Measurements from ENCODE around the gene WFDC2.

Gene WFDC2

GRCh38 chr20:45462711-45463509, 6.6 kb upstream of the WFDC2 start:
- Histone ChIP-seq H3K14ac (ENCODE audit: low read length) (no peak overlapping the region), H3K4me1 (ENCODE audit: control insufficient read depth in 2 of 2, insufficient read depth in 1 of 2, low read depth in 1 of 2, low read length in 2 of 2) (peaks cover 0 to 2% of the 10 kb centered on the region in 2 donors), H3K79me1 (ENCODE audit: low read depth, low read length) (no peaks in the 10 kb centered on the region), H2BK5ac (ENCODE audit: low read length) (no peak overlapping the region), H2BK15ac (ENCODE audit: low read length) (no peak overlapping the region), H2AFZ (ENCODE audit: low read length) (no peak overlapping the region), H3K4me2 (ENCODE audit: insufficient read depth, low read length, poor library complexity, severe bottlenecking) (no peak overlapping the region), H3K36me3 (replicated peaks in 1 of 2; ENCODE audit: control insufficient read depth in 2 of 2, insufficient read depth in 2 of 2, low read length in 2 of 2) (no peaks in the 10 kb centered on the region), H3K4ac (ENCODE audit: low read length) (no peak overlapping the region), H3K27me3 (ENCODE audit: control insufficient read depth in 3 of 3, insufficient read depth in 3 of 3, low read depth in 1 of 3, low read length in 3 of 3) (peaks cover 0 to 33% (median 0%) of the 10 kb centered on the region in 3 experiments), H3K18ac (ENCODE audit: low read length) (no peak overlapping the region), H4K8ac (ENCODE audit: low read depth, low read length) (no peak overlapping the region), H3K27ac (replicated peaks; ENCODE audit: low read length) (no peak overlapping the region), H3K23ac (ENCODE audit: low read depth, low read length, poor library complexity) (no peak overlapping the region), H2BK12ac (ENCODE audit: low read length) (no peak overlapping the region), H3K4me3 (ENCODE audit: low read length in 2 of 2) (no peak overlapping the region), H4K91ac (ENCODE audit: low read depth, low read length, poor library complexity) (no peak overlapping the region), H3K9ac (ENCODE audit: low read depth, low read length, poor library complexity) (no peak overlapping the region), H3K9me3 (replicated peaks in 1 of 2; ENCODE audit: control insufficient read depth in 2 of 2, insufficient read depth in 1 of 2, low read depth in 1 of 2, low read length in 2 of 2) (no peaks in the 10 kb centered on the region), H2BK120ac (ENCODE audit: low read depth, low read length) (no peak overlapping the region), H2AK5ac (ENCODE audit: low read depth, low read length) (no peak overlapping the region)
- WGBS, 2 donors (ENCODE audit: extremely low coverage in 2 of 2, insufficient read length in 2 of 2, insufficient replicate concordance in 1 of 2): no CpG with 5 or more reads among the region's 6 CpGs
- no peak for DNase-seq (ENCODE audit: low spot score)

DNA sequence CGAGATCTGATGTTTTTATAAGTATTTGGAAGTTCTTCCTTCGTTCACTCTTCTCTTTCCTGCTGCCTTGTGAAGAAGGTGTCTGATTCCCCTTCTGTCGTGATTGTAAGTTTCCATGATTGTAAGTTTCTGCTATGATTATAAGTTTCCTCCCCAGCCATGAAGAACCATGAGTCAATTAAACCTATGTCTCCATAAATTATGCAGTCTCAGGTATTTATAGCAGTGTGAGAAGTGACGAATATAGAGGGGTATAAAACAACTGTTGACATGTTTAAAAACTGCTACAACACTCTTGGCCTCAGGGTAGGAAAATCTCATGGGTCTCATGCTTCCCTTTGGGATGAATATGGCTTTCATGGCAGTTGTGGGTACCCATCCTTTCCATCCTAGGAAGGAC, 5.8 kb upstream of the WFDC2 start:
- Histone ChIP-seq H2BK120ac (ENCODE audit: low read depth, low read length) (no peak overlapping the region), H2AK5ac (ENCODE audit: low read depth, low read length) (no peak overlapping the region), H2BK12ac (ENCODE audit: low read length) (no peak overlapping the region), H4K8ac (ENCODE audit: low read depth, low read length) (no peak overlapping the region), H3K4me2 (ENCODE audit: insufficient read depth, low read length, poor library complexity, severe bottlenecking) (no peak overlapping the region), H3K4me1 (ENCODE audit: control insufficient read depth in 2 of 2, insufficient read depth in 1 of 2, low read depth in 1 of 2, low read length in 2 of 2) (no peaks in the 10 kb centered on the region), H3K36me3 (replicated peaks in 1 of 2; ENCODE audit: control insufficient read depth in 2 of 2, insufficient read depth in 2 of 2, low read length in 2 of 2) (no peaks in the 10 kb centered on the region), H2AFZ (ENCODE audit: low read length) (no peak overlapping the region), H3K4me3 (ENCODE audit: low read length in 2 of 2) (no peak overlapping the region), H3K18ac (ENCODE audit: low read length) (no peak overlapping the region), H3K4ac (ENCODE audit: low read length) (no peak overlapping the region), H3K23ac (ENCODE audit: low read depth, low read length, poor library complexity) (no peak overlapping the region), H3K79me1 (ENCODE audit: low read depth, low read length) (no peaks in the 10 kb centered on the region), H2BK15ac (ENCODE audit: low read length) (no peak overlapping the region), H3K27me3 (ENCODE audit: control insufficient read depth in 3 of 3, insufficient read depth in 3 of 3, low read depth in 1 of 3, low read length in 3 of 3) (peaks cover 0 to 35% (median 0%) of the 10 kb centered on the region in 3 experiments), H3K27ac (replicated peaks; ENCODE audit: low read length) (no peak overlapping the region), H3K9me3 (replicated peaks in 1 of 2; ENCODE audit: control insufficient read depth in 2 of 2, insufficient read depth in 1 of 2, low read depth in 1 of 2, low read length in 2 of 2) (no peaks in the 10 kb centered on the region), H3K14ac (ENCODE audit: low read length) (no peak overlapping the region), H3K9ac (ENCODE audit: low read depth, low read length, poor library complexity) (no peak overlapping the region), H4K91ac (ENCODE audit: low read depth, low read length, poor library complexity) (no peak overlapping the region), H2BK5ac (ENCODE audit: low read length) (no peak overlapping the region)
- DNase-seq (ENCODE audit: low spot score): no peak
- no CpG with 5 or more reads among the region's 4 CpGs for WGBS, 2 donors (ENCODE audit: extremely low coverage in 2 of 2, insufficient read length in 2 of 2, insufficient replicate concordance in 1 of 2)

DNA sequence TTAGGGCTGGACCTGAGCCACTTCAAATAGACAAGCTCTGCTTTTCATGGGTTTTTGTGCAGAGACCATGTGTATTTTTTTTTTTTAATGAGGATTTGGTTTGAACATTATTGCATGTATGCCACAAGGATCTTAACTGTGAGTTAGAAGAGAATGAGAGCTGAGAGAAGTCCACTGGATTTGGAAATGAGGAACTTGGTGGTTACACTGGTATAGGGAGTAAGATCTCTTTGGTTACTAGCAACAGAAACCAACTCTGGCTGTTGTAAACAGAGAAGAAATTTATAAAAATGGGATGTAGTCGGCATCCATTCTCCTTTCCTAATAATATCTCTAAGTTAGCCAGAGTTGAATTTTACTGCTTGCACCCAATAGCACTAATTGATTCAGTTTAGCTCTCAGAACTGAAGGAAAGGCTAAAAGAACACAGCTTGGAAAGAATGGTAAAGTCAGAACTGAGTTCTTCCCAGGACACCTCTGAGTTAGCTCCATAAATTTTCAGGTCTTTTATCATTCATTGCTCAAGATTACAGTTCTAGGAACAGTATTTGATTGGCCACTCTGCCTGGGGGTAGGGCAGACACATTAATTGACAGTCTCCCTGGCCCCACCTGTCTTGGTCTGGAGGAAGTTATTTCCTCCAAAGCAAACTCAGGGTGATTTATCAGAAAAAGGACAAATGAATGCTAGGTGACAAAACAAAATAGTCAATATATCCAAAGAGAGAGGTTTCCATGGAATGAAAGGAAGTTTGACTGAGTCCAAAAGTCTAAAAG, 3.9 kb upstream of the WFDC2 start:
- H2AFZ ChIP-seq (ENCODE audit: low read length): no peak overlapping the region
- no peak overlapping the region for H3K18ac ChIP-seq (ENCODE audit: low read length)
- no peak overlapping the region for H2BK12ac ChIP-seq (ENCODE audit: low read length)
- no peak overlapping the region for H3K9ac ChIP-seq (ENCODE audit: low read depth, low read length, poor library complexity)
- H3K4me2 ChIP-seq (ENCODE audit: insufficient read depth, low read length, poor library complexity, severe bottlenecking): no peak overlapping the region
- H3K27me3 ChIP-seq (ENCODE audit: control insufficient read depth in 3 of 3, insufficient read depth in 3 of 3, low read depth in 1 of 3, low read length in 3 of 3): peaks cover 0 to 35% (median 11%) of the 10 kb centered on the region in 3 experiments
- no peak overlapping the region for H3K4me3 ChIP-seq (ENCODE audit: low read length in 2 of 2)
- no peaks in the 10 kb centered on the region for H3K79me1 ChIP-seq (ENCODE audit: low read depth, low read length)
- no peak overlapping the region for H3K27ac ChIP-seq (replicated peaks; ENCODE audit: low read length)
- no peaks in the 10 kb centered on the region for H3K9me3 ChIP-seq (replicated peaks in 1 of 2; ENCODE audit: control insufficient read depth in 2 of 2, insufficient read depth in 1 of 2, low read depth in 1 of 2, low read length in 2 of 2)
- no peaks in the 10 kb centered on the region for H3K36me3 ChIP-seq (replicated peaks in 1 of 2; ENCODE audit: control insufficient read depth in 2 of 2, insufficient read depth in 2 of 2, low read length in 2 of 2)
- no peak overlapping the region for H2AK5ac ChIP-seq (ENCODE audit: low read depth, low read length)
- DNase-seq (ENCODE audit: low spot score): no peak
- no peak overlapping the region for H3K4ac ChIP-seq (ENCODE audit: low read length)
- no peak overlapping the region for H2BK15ac ChIP-seq (ENCODE audit: low read length)
- no peak overlapping the region for H3K23ac ChIP-seq (ENCODE audit: low read depth, low read length, poor library complexity)
- H3K14ac ChIP-seq (ENCODE audit: low read length): no peak overlapping the region
- H2BK5ac ChIP-seq (ENCODE audit: low read length): no peak overlapping the region
- H3K4me1 ChIP-seq (ENCODE audit: control insufficient read depth in 2 of 2, insufficient read depth in 1 of 2, low read depth in 1 of 2, low read length in 2 of 2): peaks cover 0 to 2% of the 10 kb centered on the region in 2 donors
- no peak overlapping the region for H4K8ac ChIP-seq (ENCODE audit: low read depth, low read length)
- no peak overlapping the region for H2BK120ac ChIP-seq (ENCODE audit: low read depth, low read length)
- WGBS, 2 donors (ENCODE audit: extremely low coverage in 2 of 2, insufficient read length in 2 of 2, insufficient replicate concordance in 1 of 2): no CpG with 5 or more reads among the region's 1 CpG
- no peak overlapping the region for H4K91ac ChIP-seq (ENCODE audit: low read depth, low read length, poor library complexity)

GRCh38 chr20:45467172-45467571, 2.4 kb upstream of the WFDC2 start:
- no peak overlapping the region for H2BK12ac ChIP-seq (ENCODE audit: low read length)
- no peak overlapping the region for H3K4me3 ChIP-seq (ENCODE audit: low read length in 2 of 2)
- no peaks in the 10 kb centered on the region for H3K36me3 ChIP-seq (replicated peaks in 1 of 2; ENCODE audit: control insufficient read depth in 2 of 2, insufficient read depth in 2 of 2, low read length in 2 of 2)
- WGBS, 2 donors (ENCODE audit: extremely low coverage in 2 of 2, insufficient read length in 2 of 2, insufficient replicate concordance in 1 of 2): no CpG with 5 or more reads among the region's 6 CpGs
- H2AK5ac ChIP-seq (ENCODE audit: low read depth, low read length): no peak overlapping the region
- H2BK15ac ChIP-seq (ENCODE audit: low read length): no peak overlapping the region
- H3K27me3 ChIP-seq (ENCODE audit: control insufficient read depth in 3 of 3, insufficient read depth in 3 of 3, low read depth in 1 of 3, low read length in 3 of 3): peaks cover 0 to 33% (median 11%) of the 10 kb centered on the region in 3 experiments
- no peak overlapping the region for H3K14ac ChIP-seq (ENCODE audit: low read length)
- DNase-seq (ENCODE audit: low spot score): no peak
- no peak overlapping the region for H3K27ac ChIP-seq (replicated peaks; ENCODE audit: low read length)
- no peak overlapping the region for H3K4me2 ChIP-seq (ENCODE audit: insufficient read depth, low read length, poor library complexity, severe bottlenecking)
- H2BK120ac ChIP-seq (ENCODE audit: low read depth, low read length): no peak overlapping the region
- H3K4me1 ChIP-seq (ENCODE audit: control insufficient read depth in 2 of 2, insufficient read depth in 1 of 2, low read depth in 1 of 2, low read length in 2 of 2): peaks cover 0 to 2% of the 10 kb centered on the region in 2 donors
- H3K23ac ChIP-seq (ENCODE audit: low read depth, low read length, poor library complexity): no peak overlapping the region
- H4K91ac ChIP-seq (ENCODE audit: low read depth, low read length, poor library complexity): no peak overlapping the region
- no peak overlapping the region for H4K8ac ChIP-seq (ENCODE audit: low read depth, low read length)
- no peak overlapping the region for H2BK5ac ChIP-seq (ENCODE audit: low read length)
- no peak overlapping the region for H3K9ac ChIP-seq (ENCODE audit: low read depth, low read length, poor library complexity)
- no peak overlapping the region for H2AFZ ChIP-seq (ENCODE audit: low read length)
- no peak overlapping the region for H3K18ac ChIP-seq (ENCODE audit: low read length)
- H3K9me3 ChIP-seq (replicated peaks in 1 of 2; ENCODE audit: control insufficient read depth in 2 of 2, insufficient read depth in 1 of 2, low read depth in 1 of 2, low read length in 2 of 2): no peaks in the 10 kb centered on the region
- no peaks in the 10 kb centered on the region for H3K79me1 ChIP-seq (ENCODE audit: low read depth, low read length)
- no peak overlapping the region for H3K4ac ChIP-seq (ENCODE audit: low read length)

All from neuronal stem cell (in vitro differentiated cells).